GM21447 (cell line): Measurements from ENCODE around the gene PCDH9.

Source experiments
- ATAC-seq: cut with Tn5 transposase; IDR thresholded peaks from one replicate; pipeline ENCODE4 v1.9.1; 2021; ENCODE audit not compliant: unreplicated experiment

The PCDH9 gene

GRCh38 chr13:67229481-67230403, at the start of gene PCDH9:
PCDH9 (minus strand) TSS chr13:67230336; CDS start chr13:67228440, 1,896 bp downstream.
- peak; percentile 10 for ATAC-seq

- ATAC-seq, result no peak
Observed at GRCh38 chr13:67278235-67278634, 48.1 kb upstream of the PCDH9 start.

- no peak for ATAC-seq
Observed at GRCh38 chr13:67277581-67277980, 47.4 kb upstream of the PCDH9 start.

- no peak for ATAC-seq
Observed at GRCh38 chr13:67275351-67275960, 45.3 kb upstream of the PCDH9 start.

- ATAC-seq, result no peak
Observed at GRCh38 chr13:67273001-67273400, 42.9 kb upstream of the PCDH9 start.

- ATAC-seq, result no peak
Observed at GRCh38 chr13:67267136-67267535, 37.0 kb upstream of the PCDH9 start.

- no peak for ATAC-seq
Observed at GRCh38 chr13:67259208-67259607, 29.1 kb upstream of the PCDH9 start.

- ATAC-seq, result no peak
Observed at GRCh38 chr13:67258482-67258881, 28.3 kb upstream of the PCDH9 start.

- no peak for ATAC-seq
Observed at GRCh38 chr13:67238861-67239260, 8.7 kb upstream of the PCDH9 start.

- peak; percentile 77 for ATAC-seq
Observed at GRCh38 chr13:67238277-67238859, 8.2 kb upstream of the PCDH9 start.

- no peak for ATAC-seq
Observed at GRCh38 chr13:67235265-67235664, 5.1 kb upstream of the PCDH9 start.

- no peak for ATAC-seq
Observed at GRCh38 chr13:67232384-67232783, 2.2 kb upstream of the PCDH9 start.

GRCh38 chr13:67231289-67232000, 1.3 kb upstream of the PCDH9 start:
- no peak for ATAC-seq

GRCh38 chr13:67230404-67231288, 510 bp upstream of the PCDH9 start:
- peak; percentile 90 for ATAC-seq

GRCh38 chr13:67228916-67229315, 1.2 kb downstream of the PCDH9 start:
- ATAC-seq, result no peak

GRCh38 chr13:67228031-67228430, 2.1 kb downstream of the PCDH9 start:
- no peak for ATAC-seq

- ATAC-seq, result no peak
Observed at GRCh38 chr13:67227131-67227983, 2.8 kb downstream of the PCDH9 start.

- no peak for ATAC-seq
Observed at GRCh38 chr13:67226696-67227095, 3.4 kb downstream of the PCDH9 start.
